Neural cell (in vitro differentiated cells): ENCODE measurements around the gene GOLGA6D. TPM values are rescaled to one million over a fixed set of nuclear protein-coding genes. Genes with fewer than 3 reads are reported as not detected.
"Not testable (repeated sequence)": the region's sequence is repeated elsewhere in the genome, so short reads cannot be mapped to it uniquely, and the experiment has no call there.

Experiments
- H2AFZ ChIP-seq: fragments of 200-600, 300-800 bp; sonication (generic), shearing (Covaris generic); 2 replicates; pipeline ENCODE4 v1.6.0; 2014; ENCODE audit warnings: low read depth, mild to moderate bottlenecking, antibody characterized with exemption, low read length, moderate library complexity
- H3F3A ChIP-seq: fragments of 200-600 bp; shearing (Covaris generic); 2 replicates; pipeline ENCODE4 v1.6.1; 2016; ENCODE audit warnings: mild to moderate bottlenecking, moderate library complexity, mixed read lengths, antibody characterized with exemption, low read length; ENCODE audit not compliant: insufficient read depth, poor library complexity, severe bottlenecking
- H3K27ac ChIP-seq: fragments of 200-600, 300-800 bp; sonication (generic), shearing (Covaris generic); 2 replicates; pipeline ENCODE4 v1.5.1; 2014; ENCODE audit warnings: mild to moderate bottlenecking, low read length, moderate library complexity
- H3K27me3 ChIP-seq: fragments of 300-800, 200-600 bp; sonication (generic), shearing (Covaris generic); 2 replicates; pipeline ENCODE4 v1.6.0; 2014; ENCODE audit warnings: mild to moderate bottlenecking, low read depth, low read length, moderate library complexity; ENCODE audit not compliant: insufficient read depth
- H3K36me3 ChIP-seq: fragments of 300-800, 200-600 bp; sonication (generic), shearing (Covaris generic); 2 replicates; pipeline ENCODE4 v1.5.1; 2014; ENCODE audit warnings: mild to moderate bottlenecking, antibody characterized with exemption, low read length, moderate library complexity; ENCODE audit not compliant: insufficient read depth
- H3K4me2 ChIP-seq: fragments of 300-800, 200-600 bp; sonication (generic), shearing (Covaris generic); 2 replicates; pipeline ENCODE4 v1.6.0; 2014; ENCODE audit warnings: mild to moderate bottlenecking, low read length
- H3K4me3 ChIP-seq: fragments of 300-800, 200-600 bp; sonication (generic), shearing (Covaris generic); 2 replicates; pipeline ENCODE4 v1.5.1; 2014; ENCODE audit warnings: mild to moderate bottlenecking, low read length, moderate library complexity
- H3K79me2 ChIP-seq: fragments of 200-600 bp; shearing (Covaris generic); replicated peaks from 2 replicates; pipeline ENCODE4 v1.6.0; 2014; ENCODE audit warnings: mild to moderate bottlenecking, low read length, moderate library complexity; ENCODE audit not compliant: insufficient read depth
- H3K9ac ChIP-seq: fragments of 300-800, 200-600 bp; sonication (generic), shearing (Covaris generic); 2 replicates; pipeline ENCODE4 v1.6.1; 2016; ENCODE audit warnings: mild to moderate bottlenecking, low read length, mixed read lengths
- H3K9me2 ChIP-seq: fragments of 200-600 bp; shearing (Covaris generic); 2 replicates; pipeline ENCODE4 v1.6.1; 2016; ENCODE audit warnings: mild to moderate bottlenecking, low read length, mixed read lengths; ENCODE audit not compliant: insufficient read depth
- H3K9me3 ChIP-seq: fragments of 200-600, 300-800 bp; sonication (generic), shearing (Covaris generic); 2 replicates; pipeline ENCODE4 v1.6.1; 2016; ENCODE audit warnings: mild to moderate bottlenecking, mixed run types, low read length, moderate library complexity, mixed read lengths
- H4K20me1 ChIP-seq: fragments of 200-600 bp; shearing (Covaris generic); 2 replicates; pipeline ENCODE4 v1.6.1; 2016; ENCODE audit warnings: mild to moderate bottlenecking, mixed run types; ENCODE audit not compliant: insufficient read depth
- EP300 ChIP-seq: fragments of 450-650 bp; conservative IDR thresholded peaks from 2 replicates; pipeline ENCODE4 v1.6.1; 2014; ENCODE audit warnings: antibody characterized with exemption, mild to moderate bottlenecking, moderate library complexity; ENCODE audit not compliant: poor library complexity, severe bottlenecking
- EZH2 ChIP-seq: fragments of 200-600, 300-800 bp; shearing (Covaris generic), sonication (generic); IDR thresholded peaks from 2 replicates; pipeline ENCODE4 v1.6.1; 2014; ENCODE audit warnings: antibody characterized with exemption, low read length, borderline replicate concordance, mild to moderate bottlenecking; ENCODE audit not compliant: insufficient read depth, poor library complexity, severe bottlenecking
- MXI1 ChIP-seq: fragments of 450-650 bp; conservative IDR thresholded peaks from 2 replicates; pipeline ENCODE4 v1.6.1; 2014; ENCODE audit warnings: antibody characterized with exemption, mild to moderate bottlenecking; ENCODE audit not compliant: poor library complexity, severe bottlenecking
- POLR2AphosphoS5 ChIP-seq: IDR thresholded peaks from 2 replicates; pipeline ENCODE4 v1.6.1; 2012
- RAD21 ChIP-seq: fragments of 450-650 bp; conservative IDR thresholded peaks from 2 replicates; pipeline ENCODE4 v1.6.1; 2014; ENCODE audit warnings: antibody characterized with exemption, mild to moderate bottlenecking, moderate library complexity
- SMC3 ChIP-seq: fragments of 450-650 bp; conservative IDR thresholded peaks from 2 replicates; pipeline ENCODE4 v1.6.1; 2014; ENCODE audit warnings: antibody characterized with exemption, mild to moderate bottlenecking, moderate library complexity; ENCODE audit not compliant: poor library complexity
- TAF1 ChIP-seq: IDR thresholded peaks from 2 replicates; pipeline ENCODE4 v1.6.1; 2012; ENCODE audit warnings: low read depth
- polyA minus RNA-seq: library from RNA; depleted of rRNA, polyadenylated mRNA; stranded (reverse); fragments of >200 nt; gene quantifications from 2 replicates; pipeline ENCODE4 v1.2.3, GENCODE V29; 2014
- polyA plus RNA-seq: library from polyadenylated mRNA; depleted of rRNA; stranded (reverse); fragments of >200 nt; gene quantifications from 2 replicates; pipeline ENCODE4 v1.2.3, GENCODE V29; 2014
- TF ChIP-seq, protein P1 (sequence below): fragments of 450-650 bp; IDR thresholded peaks from 2 replicates; pipeline ENCODE4 v1.5.1; 2014; ENCODE audit warnings: antibody characterized with exemption, mild to moderate bottlenecking, moderate library complexity; ENCODE audit not compliant: poor library complexity, severe bottlenecking
- TF ChIP-seq, protein P2 (sequence below): IDR thresholded peaks from 2 replicates; pipeline ENCODE4 v1.6.1; 2012; ENCODE audit warnings: borderline replicate concordance

GOLGA6D gene, protein sequence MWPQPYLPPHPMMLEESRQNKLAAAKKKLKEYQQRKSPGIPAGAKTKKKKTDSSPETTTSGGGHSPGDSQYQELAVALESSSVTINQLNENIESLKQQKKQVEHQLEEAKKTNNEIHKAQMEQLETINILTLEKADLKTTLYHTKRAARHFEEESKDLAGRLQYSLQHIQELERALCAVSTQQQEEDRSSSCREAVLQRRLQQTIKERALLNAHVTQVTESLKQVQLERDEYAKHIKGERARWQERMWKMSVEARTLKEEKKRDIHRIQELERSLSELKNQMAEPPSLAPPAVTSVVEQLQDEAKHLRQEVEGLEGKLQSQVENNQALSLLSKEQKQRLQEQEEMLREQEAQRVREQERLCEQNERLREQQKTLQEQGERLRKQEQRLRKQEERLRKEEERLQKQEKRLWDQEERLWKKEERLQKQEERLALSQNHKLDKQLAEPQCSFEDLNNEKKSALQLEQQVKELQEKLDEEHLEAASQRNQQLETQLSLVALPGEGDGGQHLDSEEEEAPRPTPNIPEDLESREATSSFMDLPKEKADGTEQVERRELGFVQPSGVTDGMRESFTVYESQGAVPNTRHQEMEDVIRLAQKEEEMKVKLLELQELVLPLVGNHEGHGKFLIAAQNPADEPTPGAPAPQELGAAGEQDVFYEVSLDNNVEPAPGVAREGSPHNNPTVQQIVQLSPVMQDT
- polyA plus RNA-seq (0.12 TPM in 1 of 2 replicates, not detected in the other), polyA minus RNA-seq (not detected in 2 replicates)

DNA sequence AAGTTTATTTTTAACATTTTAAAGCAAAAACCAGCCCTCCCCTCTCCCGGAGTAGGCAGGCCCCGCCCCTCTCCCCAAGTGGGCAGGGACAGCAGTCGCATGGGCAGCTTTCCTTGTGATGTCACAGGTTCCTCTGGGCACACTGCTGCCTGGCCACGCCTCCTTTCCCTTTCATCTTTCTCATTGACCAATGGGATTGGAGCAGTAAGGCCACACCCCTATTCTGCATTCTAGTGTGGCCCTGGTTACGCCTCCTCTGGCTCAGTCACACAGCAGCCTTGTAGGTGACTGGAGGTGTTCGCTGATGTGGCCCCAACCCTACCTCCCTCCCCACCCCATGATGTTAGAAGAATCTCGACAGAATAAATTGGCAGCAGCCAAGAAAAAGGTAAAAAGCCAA, at the start of gene GOLGA6D:
Gene GOLGA6D, plus strand, starts transcription at position 264 of the 400 bp plus-strand sequence. Its CDS starts 41 bp downstream, at position 305.
- not testable (repeated sequence) for H4K20me1 ChIP-seq, H3K36me3 ChIP-seq, H3K27me3 ChIP-seq, H3K79me2 ChIP-seq, H3K27ac ChIP-seq, H3K4me2 ChIP-seq, H3K4me3 ChIP-seq, H3K9me3 ChIP-seq, H3F3A ChIP-seq, H2AFZ ChIP-seq, H3K9me2 ChIP-seq, H3K9ac ChIP-seq

DNA sequence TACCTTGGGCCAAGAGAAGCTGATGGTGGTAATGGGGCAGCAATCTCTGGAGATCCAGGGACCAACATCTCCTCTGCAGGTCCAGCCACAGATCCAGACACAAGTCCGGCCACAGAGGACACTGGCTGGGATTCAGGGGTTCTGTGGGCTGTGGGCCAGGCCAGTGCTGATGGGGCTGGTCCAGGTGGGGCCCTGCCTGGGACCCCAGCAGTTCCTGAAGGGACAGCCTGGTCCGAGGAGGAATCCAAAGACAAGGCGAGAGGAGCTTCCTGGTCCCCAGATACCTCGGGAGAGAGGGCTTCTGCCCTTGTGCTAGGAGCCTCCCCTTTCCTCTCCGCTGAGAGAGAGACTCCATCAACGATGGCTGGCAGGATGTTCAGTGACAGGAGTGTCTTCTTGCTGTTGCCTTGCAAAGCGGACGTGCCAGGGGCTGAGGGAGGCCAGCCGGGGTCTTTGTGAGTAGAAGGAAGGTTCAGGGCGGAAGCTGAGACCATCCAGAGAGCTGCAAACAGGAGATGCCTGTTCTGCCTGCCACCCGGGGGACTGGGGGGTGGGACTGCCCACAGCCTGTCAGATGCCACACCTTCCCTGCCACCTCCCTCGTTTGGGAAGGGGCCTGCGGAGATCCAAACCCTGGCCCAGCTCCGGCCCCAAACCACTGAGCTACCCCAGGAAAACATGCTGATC, 49.0 kb upstream of the GOLGA6D start:
- H3F3A ChIP-seq, result no peaks in the 10 kb centered on the region
- no peaks in the 10 kb centered on the region for H4K20me1 ChIP-seq
- H3K9me2 ChIP-seq, result no peaks in the 10 kb centered on the region
- H3K27me3 ChIP-seq, result no peaks in the 10 kb centered on the region
- no peaks in the 10 kb centered on the region for H3K36me3 ChIP-seq
- no peak for TF ChIP-seq SMC3
- no peak overlapping the region for H3K27ac ChIP-seq
- H2AFZ ChIP-seq, result no peak overlapping the region
- H3K9me3 ChIP-seq, result no peaks in the 10 kb centered on the region
- H3K4me3 ChIP-seq, result no peak overlapping the region
- no peak overlapping the region for H3K9ac ChIP-seq
- H3K4me2 ChIP-seq, result no peak overlapping the region
- no peaks in the 10 kb centered on the region for H3K79me2 ChIP-seq

DNA sequence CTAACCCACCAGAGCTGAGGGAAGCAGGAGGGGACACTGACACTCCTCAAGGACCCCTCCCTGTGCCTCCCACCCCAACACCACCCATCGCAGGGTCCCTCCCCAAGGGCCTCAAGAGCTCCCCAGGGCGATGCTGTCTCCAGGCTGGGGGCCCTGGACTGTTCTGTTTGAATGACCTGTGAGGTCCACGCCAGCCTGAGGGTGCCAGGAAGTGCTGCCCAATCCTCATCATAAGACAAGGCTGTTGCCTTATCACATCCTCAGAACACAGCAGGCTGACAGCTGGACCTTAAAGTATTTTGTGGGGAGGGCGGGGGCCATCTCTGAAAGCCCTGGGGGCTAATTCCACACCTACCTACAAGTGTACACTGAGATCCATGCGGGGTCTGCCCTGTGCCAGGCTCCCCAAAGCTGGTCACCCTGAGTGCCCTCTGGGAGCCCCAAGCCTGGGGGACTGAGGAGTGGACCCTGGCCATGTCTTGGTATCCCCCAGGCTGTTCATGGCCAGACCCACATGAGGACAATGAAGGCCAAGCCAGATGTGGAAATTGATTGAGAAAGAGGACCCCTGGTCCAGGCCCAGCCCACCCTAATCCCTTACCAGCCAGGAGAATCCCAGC, 48.3 kb upstream of the GOLGA6D start:
- Histone ChIP-seq H3K36me3 (no peaks in the 10 kb centered on the region), H3K9me2 (no peaks in the 10 kb centered on the region), H3K4me3 (no peak overlapping the region), H3K9me3 (no peaks in the 10 kb centered on the region), H3K27me3 (no peaks in the 10 kb centered on the region), H3K4me2 (no peak overlapping the region), H3K79me2 (no peaks in the 10 kb centered on the region), H4K20me1 (no peaks in the 10 kb centered on the region), H3K9ac (no peak overlapping the region), H3F3A (no peaks in the 10 kb centered on the region), H3K27ac (no peak overlapping the region), H2AFZ (no peak overlapping the region)
- no peak for TF ChIP-seq MXI1
- TF ChIP-seq RAD21, result no peak
- TF ChIP-seq, protein P1, sequence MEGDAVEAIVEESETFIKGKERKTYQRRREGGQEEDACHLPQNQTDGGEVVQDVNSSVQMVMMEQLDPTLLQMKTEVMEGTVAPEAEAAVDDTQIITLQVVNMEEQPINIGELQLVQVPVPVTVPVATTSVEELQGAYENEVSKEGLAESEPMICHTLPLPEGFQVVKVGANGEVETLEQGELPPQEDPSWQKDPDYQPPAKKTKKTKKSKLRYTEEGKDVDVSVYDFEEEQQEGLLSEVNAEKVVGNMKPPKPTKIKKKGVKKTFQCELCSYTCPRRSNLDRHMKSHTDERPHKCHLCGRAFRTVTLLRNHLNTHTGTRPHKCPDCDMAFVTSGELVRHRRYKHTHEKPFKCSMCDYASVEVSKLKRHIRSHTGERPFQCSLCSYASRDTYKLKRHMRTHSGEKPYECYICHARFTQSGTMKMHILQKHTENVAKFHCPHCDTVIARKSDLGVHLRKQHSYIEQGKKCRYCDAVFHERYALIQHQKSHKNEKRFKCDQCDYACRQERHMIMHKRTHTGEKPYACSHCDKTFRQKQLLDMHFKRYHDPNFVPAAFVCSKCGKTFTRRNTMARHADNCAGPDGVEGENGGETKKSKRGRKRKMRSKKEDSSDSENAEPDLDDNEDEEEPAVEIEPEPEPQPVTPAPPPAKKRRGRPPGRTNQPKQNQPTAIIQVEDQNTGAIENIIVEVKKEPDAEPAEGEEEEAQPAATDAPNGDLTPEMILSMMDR, result no peak
- no peak for TF ChIP-seq POLR2AphosphoS5
- no peak for TF ChIP-seq SMC3
- TF ChIP-seq TAF1, result no peak
- TF ChIP-seq EP300, result no peak
- TF ChIP-seq, protein P2, sequence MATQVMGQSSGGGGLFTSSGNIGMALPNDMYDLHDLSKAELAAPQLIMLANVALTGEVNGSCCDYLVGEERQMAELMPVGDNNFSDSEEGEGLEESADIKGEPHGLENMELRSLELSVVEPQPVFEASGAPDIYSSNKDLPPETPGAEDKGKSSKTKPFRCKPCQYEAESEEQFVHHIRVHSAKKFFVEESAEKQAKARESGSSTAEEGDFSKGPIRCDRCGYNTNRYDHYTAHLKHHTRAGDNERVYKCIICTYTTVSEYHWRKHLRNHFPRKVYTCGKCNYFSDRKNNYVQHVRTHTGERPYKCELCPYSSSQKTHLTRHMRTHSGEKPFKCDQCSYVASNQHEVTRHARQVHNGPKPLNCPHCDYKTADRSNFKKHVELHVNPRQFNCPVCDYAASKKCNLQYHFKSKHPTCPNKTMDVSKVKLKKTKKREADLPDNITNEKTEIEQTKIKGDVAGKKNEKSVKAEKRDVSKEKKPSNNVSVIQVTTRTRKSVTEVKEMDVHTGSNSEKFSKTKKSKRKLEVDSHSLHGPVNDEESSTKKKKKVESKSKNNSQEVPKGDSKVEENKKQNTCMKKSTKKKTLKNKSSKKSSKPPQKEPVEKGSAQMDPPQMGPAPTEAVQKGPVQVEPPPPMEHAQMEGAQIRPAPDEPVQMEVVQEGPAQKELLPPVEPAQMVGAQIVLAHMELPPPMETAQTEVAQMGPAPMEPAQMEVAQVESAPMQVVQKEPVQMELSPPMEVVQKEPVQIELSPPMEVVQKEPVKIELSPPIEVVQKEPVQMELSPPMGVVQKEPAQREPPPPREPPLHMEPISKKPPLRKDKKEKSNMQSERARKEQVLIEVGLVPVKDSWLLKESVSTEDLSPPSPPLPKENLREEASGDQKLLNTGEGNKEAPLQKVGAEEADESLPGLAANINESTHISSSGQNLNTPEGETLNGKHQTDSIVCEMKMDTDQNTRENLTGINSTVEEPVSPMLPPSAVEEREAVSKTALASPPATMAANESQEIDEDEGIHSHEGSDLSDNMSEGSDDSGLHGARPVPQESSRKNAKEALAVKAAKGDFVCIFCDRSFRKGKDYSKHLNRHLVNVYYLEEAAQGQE, result no peak
- TF ChIP-seq EZH2, result no peak
